Measurements from ENCODE around the gene CLRN1. TPM values are rescaled to one million over a fixed set of nuclear protein-coding genes. Genes with fewer than 3 reads are reported as not detected.

CLRN1 gene
- total RNA-seq, 2 donors from 2014 or later = not detected

DNA sequence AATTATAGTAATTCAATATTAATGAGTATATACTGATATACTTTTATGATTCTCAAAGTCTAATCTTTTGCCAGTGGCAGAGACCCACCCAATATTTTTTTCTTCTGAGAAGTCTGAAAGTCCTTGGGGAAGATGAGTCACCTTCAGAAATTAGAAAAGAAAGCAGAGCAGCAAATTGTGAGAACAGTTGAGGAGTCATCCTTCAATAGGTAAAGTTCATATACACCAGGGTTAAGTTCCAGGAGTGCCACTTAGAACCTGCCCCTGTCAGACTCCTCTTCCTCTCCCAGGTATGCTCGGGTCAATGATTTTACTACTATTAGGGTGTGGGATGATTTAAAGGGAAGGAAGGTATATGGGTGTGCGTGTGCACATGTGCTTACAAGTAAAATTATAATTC lies 7.1 kb downstream of the CLRN1 start:
- Mint-ChIP-seq H3K4me1 (no peaks in the 10 kb centered on the region), H3K27ac (no peak overlapping the region), H3K4me3 (no peak overlapping the region), H3K36me3 (ENCODE audit: low read depth) (no peaks in the 10 kb centered on the region), H3K9me3 (no peaks in the 10 kb centered on the region), H3K27me3 (ENCODE audit: insufficient read depth) (no peaks in the 10 kb centered on the region)
- WGBS, 2 experiments (ENCODE audit: insufficient coverage in 1 of 2, insufficient read length in 1 of 2) = 86% methylated on average over 2 of the region's 2 CpGs; no CpG with 5 or more reads in 1 of the 2 experiments
- Histone ChIP-seq H3K36me3 (ENCODE audit: control insufficient read depth, insufficient read depth, low read length) (no peaks in the 10 kb centered on the region), H3K4me1 (ENCODE audit: control insufficient read depth, insufficient read depth, low read length) (no peaks in the 10 kb centered on the region), H3K27me3 (ENCODE audit: control insufficient read depth, insufficient read depth, low read length, poor library complexity, severe bottlenecking) (no peaks in the 10 kb centered on the region), H3K27ac (ENCODE audit: low read depth, low read length) (no peak overlapping the region), H3K9me3 (ENCODE audit: control insufficient read depth, low read length) (no peaks in the 10 kb centered on the region), H3K4me3 (ENCODE audit: low read length) (no peak overlapping the region), H3K9ac (ENCODE audit: extremely low read depth, low read length, poor library complexity, severe bottlenecking) (no peak overlapping the region)
- DNase-seq = no peak
- TF ChIP-seq, protein P1, sequence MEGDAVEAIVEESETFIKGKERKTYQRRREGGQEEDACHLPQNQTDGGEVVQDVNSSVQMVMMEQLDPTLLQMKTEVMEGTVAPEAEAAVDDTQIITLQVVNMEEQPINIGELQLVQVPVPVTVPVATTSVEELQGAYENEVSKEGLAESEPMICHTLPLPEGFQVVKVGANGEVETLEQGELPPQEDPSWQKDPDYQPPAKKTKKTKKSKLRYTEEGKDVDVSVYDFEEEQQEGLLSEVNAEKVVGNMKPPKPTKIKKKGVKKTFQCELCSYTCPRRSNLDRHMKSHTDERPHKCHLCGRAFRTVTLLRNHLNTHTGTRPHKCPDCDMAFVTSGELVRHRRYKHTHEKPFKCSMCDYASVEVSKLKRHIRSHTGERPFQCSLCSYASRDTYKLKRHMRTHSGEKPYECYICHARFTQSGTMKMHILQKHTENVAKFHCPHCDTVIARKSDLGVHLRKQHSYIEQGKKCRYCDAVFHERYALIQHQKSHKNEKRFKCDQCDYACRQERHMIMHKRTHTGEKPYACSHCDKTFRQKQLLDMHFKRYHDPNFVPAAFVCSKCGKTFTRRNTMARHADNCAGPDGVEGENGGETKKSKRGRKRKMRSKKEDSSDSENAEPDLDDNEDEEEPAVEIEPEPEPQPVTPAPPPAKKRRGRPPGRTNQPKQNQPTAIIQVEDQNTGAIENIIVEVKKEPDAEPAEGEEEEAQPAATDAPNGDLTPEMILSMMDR (conservative IDR thresholded peaks at IDR 0.05) = no peak

DNA sequence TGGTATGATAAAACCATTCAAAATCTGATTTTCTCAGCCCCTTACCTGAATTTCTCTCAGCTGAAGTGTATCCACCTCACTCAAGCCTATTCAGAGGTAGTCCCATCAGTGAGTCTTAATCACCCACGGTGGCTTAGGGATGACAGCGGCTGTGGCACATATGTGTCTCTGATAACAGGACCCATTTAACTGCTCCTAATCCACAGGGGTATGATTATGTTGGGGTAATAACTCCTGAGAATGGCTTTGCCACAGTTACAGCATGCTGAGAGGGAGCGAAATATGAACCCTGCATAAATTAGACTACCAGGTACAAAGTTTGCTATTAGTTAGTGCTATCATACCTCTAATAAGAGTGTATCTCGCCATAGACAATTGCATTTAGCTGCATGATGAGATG lies 10.6 kb downstream of the CLRN1 start:
- Histone ChIP-seq H3K4me1 (ENCODE audit: control insufficient read depth, insufficient read depth, low read length) (no peaks in the 10 kb centered on the region), H3K9ac (ENCODE audit: extremely low read depth, low read length, poor library complexity, severe bottlenecking) (no peak overlapping the region), H3K4me3 (ENCODE audit: low read length) (no peak overlapping the region), H3K27ac (ENCODE audit: low read depth, low read length) (no peak overlapping the region), H3K27me3 (ENCODE audit: control insufficient read depth, insufficient read depth, low read length, poor library complexity, severe bottlenecking) (no peaks in the 10 kb centered on the region), H3K9me3 (ENCODE audit: control insufficient read depth, low read length) (no peaks in the 10 kb centered on the region), H3K36me3 (ENCODE audit: control insufficient read depth, insufficient read depth, low read length) (no peaks in the 10 kb centered on the region)
- WGBS, 2 experiments (ENCODE audit: insufficient coverage in 1 of 2, insufficient read length in 1 of 2) = 99 to 100% methylated on average over 2 to 4 of the region's 4 CpGs
- Mint-ChIP-seq H3K4me3 (no peak overlapping the region), H3K36me3 (ENCODE audit: low read depth) (no peaks in the 10 kb centered on the region), H3K4me1 (no peaks in the 10 kb centered on the region), H3K9me3 (no peaks in the 10 kb centered on the region), H3K27me3 (ENCODE audit: insufficient read depth) (no peaks in the 10 kb centered on the region), H3K27ac (no peak overlapping the region)
- DNase-seq = no peak
- TF ChIP-seq, protein P1 (conservative IDR thresholded peaks at IDR 0.05) = no peak

DNA sequence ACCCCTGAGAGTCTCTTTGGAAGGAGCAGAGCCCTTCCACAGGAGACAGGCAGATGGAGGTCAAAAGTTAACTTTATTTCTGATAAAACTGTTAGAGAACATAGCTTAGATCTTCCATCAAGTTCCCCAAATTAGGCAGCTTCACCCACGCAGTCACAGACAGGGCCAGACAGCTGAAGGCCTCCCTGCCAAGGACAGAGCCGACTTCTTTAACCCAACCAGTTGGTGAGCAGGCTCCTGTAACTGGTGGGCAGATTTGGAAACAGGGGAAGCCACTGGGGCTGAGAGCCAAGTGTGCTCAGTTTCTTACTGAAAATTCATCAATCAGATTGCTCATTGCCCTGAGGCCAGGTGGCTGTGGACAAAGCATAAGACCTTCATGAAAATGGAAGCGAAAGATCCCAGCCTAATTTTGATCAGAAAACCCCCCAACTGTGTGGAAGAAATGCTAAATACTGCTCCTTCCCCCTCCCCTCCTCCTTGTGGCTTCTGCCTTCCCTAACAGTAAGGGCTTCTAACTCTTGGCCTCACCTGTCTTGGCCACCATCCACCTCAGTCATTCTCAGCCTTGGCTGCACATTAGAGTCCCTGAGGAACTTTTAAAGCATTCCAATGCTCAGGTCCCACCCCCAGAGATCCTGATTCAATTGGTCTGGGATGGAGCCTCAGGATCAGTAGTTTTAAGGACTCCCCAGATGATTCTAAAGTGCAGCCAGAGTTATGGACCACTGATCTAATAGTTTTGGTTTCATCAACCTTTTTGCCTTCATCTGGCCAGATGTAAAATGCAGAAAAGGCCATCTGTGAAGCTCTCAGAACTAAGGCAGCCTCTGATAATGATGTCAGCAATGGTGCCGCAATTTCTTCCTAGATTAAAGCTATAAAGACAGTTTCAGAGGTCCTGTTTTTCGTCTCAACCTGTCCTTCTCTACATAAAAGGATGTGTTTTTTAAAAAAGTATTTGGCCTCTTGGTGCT lies 11.5 kb downstream of the CLRN1 start:
- Mint-ChIP-seq H3K36me3 (ENCODE audit: low read depth) (no peaks in the 10 kb centered on the region), H3K27me3 (ENCODE audit: insufficient read depth) (no peaks in the 10 kb centered on the region), H3K4me3 (no peak overlapping the region), H3K9me3 (no peaks in the 10 kb centered on the region), H3K4me1 (no peaks in the 10 kb centered on the region), H3K27ac (no peak overlapping the region)
- Histone ChIP-seq H3K4me1 (ENCODE audit: control insufficient read depth, insufficient read depth, low read length) (no peaks in the 10 kb centered on the region), H3K9ac (ENCODE audit: extremely low read depth, low read length, poor library complexity, severe bottlenecking) (no peak overlapping the region), H3K9me3 (ENCODE audit: control insufficient read depth, low read length) (no peaks in the 10 kb centered on the region), H3K27me3 (ENCODE audit: control insufficient read depth, insufficient read depth, low read length, poor library complexity, severe bottlenecking) (no peaks in the 10 kb centered on the region), H3K4me3 (ENCODE audit: low read length) (no peak overlapping the region), H3K36me3 (ENCODE audit: control insufficient read depth, insufficient read depth, low read length) (no peaks in the 10 kb centered on the region), H3K27ac (ENCODE audit: low read depth, low read length) (no peak overlapping the region)
- DNase-seq = no peak
- TF ChIP-seq, protein P1 (conservative IDR thresholded peaks at IDR 0.05) = no peak
- WGBS, 2 experiments (ENCODE audit: insufficient coverage in 1 of 2, insufficient read length in 1 of 2) = 87 to 100% methylated on average over 2 to 5 of the region's 5 CpGs
